MV-4-11 (cell line): ENCODE measurements around the gene SREBF1.

ENCODE experiments used
- DNase-seq: peaks from one replicate; lab custom pipeline; 2025; lab: John Stamatoyannopoulos, UW

SREBF1 gene

GRCh38 chr17:17794382-17794781, 42.4 kb downstream of the SREBF1 start:
- no peak for DNase-seq

- DNase-seq: no peak
These were observed 43.2 kb downstream of the SREBF1 start for GRCh38 chr17:17793378-17794214.

- DNase-seq: no peak
These were observed 44.0 kb downstream of the SREBF1 start for GRCh38 chr17:17792551-17793377.

GRCh38 chr17:17792037-17792550, 44.7 kb downstream of the SREBF1 start:
- no peak for DNase-seq

- no peak for DNase-seq
These were observed 45.9 kb downstream of the SREBF1 start for GRCh38 chr17:17790637-17791464.

GRCh38 chr17:17789828-17790636, 46.8 kb downstream of the SREBF1 start:
- no peak for DNase-seq

GRCh38 chr17:17789410-17789809, 47.4 kb downstream of the SREBF1 start:
- DNase-seq: no peak

- DNase-seq: no peak
These were observed 47.8 kb downstream of the SREBF1 start for GRCh38 chr17:17788967-17789366.

- no peak for DNase-seq
These were observed 49.2 kb downstream of the SREBF1 start for GRCh38 chr17:17787568-17787967.

- no peak for DNase-seq
These were observed 49.8 kb downstream of the SREBF1 start for GRCh38 chr17:17786998-17787397.

- no peak for DNase-seq
These were observed 51.4 kb downstream of the SREBF1 start for GRCh38 chr17:17785407-17785806.

GRCh38 chr17:17784657-17785267, 52.0 kb downstream of the SREBF1 start:
- no peak for DNase-seq

- no peak for DNase-seq
These were observed 52.7 kb downstream of the SREBF1 start for GRCh38 chr17:17783825-17784656.

- DNase-seq: no peak
These were observed 53.5 kb downstream of the SREBF1 start for GRCh38 chr17:17783116-17783824.

- DNase-seq: no peak
These were observed 54.2 kb downstream of the SREBF1 start for GRCh38 chr17:17782523-17783115.

- no peak for DNase-seq
These were observed 54.9 kb downstream of the SREBF1 start for GRCh38 chr17:17781591-17782496.

GRCh38 chr17:17780922-17781590, 55.7 kb downstream of the SREBF1 start:
- DNase-seq: no peak
